Aorta (tissue), 5 donors: ENCODE measurements around the gene RPS3. TPM values are rescaled to one million over a fixed set of nuclear protein-coding genes. Genes with fewer than 3 reads are reported as not detected.

Source experiments
- ATAC-seq: fragments of 200-7000 bp; cut with Tn5 transposase; one replicate; pipeline ENCODE4 v1.9.1; 2022; ENCODE audit warnings: moderate library complexity; ENCODE audit not compliant: low FRiP score
- DNase-seq, 2 donors: peaks; one replicate each; pipeline ENCODE4 v3.0.0-alpha.2; 2020
- H3K27ac ChIP-seq, 2 donors: one replicate each; pipeline ENCODE4 v1.5.1; 2013; ENCODE audit warnings: low read length in 2 of 2, mild to moderate bottlenecking in 2 of 2, moderate library complexity in 2 of 2, control low read depth in 1 of 2, inconsistent platforms in 1 of 2, low read depth in 1 of 2
- H3K27me3 ChIP-seq, 2 donors: one replicate each; pipeline ENCODE4 v1.6.1; 2013; ENCODE audit warnings: control low read depth in 1 of 2, low read length in 1 of 2, mild to moderate bottlenecking in 1 of 2, moderate library complexity in 1 of 2; ENCODE audit not compliant: insufficient read depth in 2 of 2, control insufficient read depth in 1 of 2
- H3K36me3 ChIP-seq, 2 donors: one replicate each; pipeline ENCODE4 v1.6.1; 2013; ENCODE audit warnings: control low read depth in 1 of 2, low read length in 1 of 2, mild to moderate bottlenecking in 1 of 2; ENCODE audit not compliant: insufficient read depth in 2 of 2, control insufficient read depth in 1 of 2
- H3K4me1 ChIP-seq, 2 donors: one replicate each; pipeline ENCODE4 v1.6.1; 2013; ENCODE audit warnings: low read length in 2 of 2, control low read depth in 1 of 2, mild to moderate bottlenecking in 1 of 2, moderate library complexity in 1 of 2; ENCODE audit not compliant: insufficient read depth in 2 of 2, control insufficient read depth in 1 of 2
- H3K4me3 ChIP-seq, 2 donors: one replicate each; pipeline ENCODE4 v1.5.1; 2013; ENCODE audit warnings: low read length in 2 of 2, control low read depth in 1 of 2, mild to moderate bottlenecking in 1 of 2
- H3K9me3 ChIP-seq: one replicate; pipeline ENCODE4 v1.6.1; 2013; ENCODE audit warnings: mild to moderate bottlenecking, low read length; ENCODE audit not compliant: control insufficient read depth
- WGBS, 2 donors: extraction: QIAGEN DNeasy Blood & Tissue Kit; methylation state at CpG; one replicate each; pipeline ENCODE4 v1.1.7; 2013; 5-methylcytosine and 5-hydroxymethylcytosine counted together
- intact Hi-C, 2 donors: fragments of 100-400 bp; cut with DNase I; formaldehyde crosslinking; loops; one replicate each; pipeline versions ENCODE4 v1.14.2 to v1.15.0; 2022
- polyA plus RNA-seq, 2 donors: library from polyadenylated mRNA; stranded (reverse); fragments of 200-250 nt; gene quantifications; one replicate each; pipeline ENCODE4 v1.2.3, GENCODE V29; 2013
- total RNA-seq, 2 donors: library from RNA; stranded (reverse); fragmentation: NEBNext Ultra II Directional; extraction: Animal tissue kit (Norgen Biotek cat#: 25700); gene quantifications; one replicate each; pipeline ENCODE4 v1.2.1, GENCODE V29; 2021
- donor health status: healthy with polysubstance abuse.
- donor health status: Bipolar disorder and iron deficiency.
- donor health status: DM: no; HTN: no; CAD: no.
- donor health status: DM: no; HTN: no; CAD: no.
- donor health status: DM: yes; HTN: yes; CAD: no.

Gene RPS3
- total and polyA plus RNA-seq, 4 donors, result 1,466 to 3,688 (median 1,894) TPM

DNA sequence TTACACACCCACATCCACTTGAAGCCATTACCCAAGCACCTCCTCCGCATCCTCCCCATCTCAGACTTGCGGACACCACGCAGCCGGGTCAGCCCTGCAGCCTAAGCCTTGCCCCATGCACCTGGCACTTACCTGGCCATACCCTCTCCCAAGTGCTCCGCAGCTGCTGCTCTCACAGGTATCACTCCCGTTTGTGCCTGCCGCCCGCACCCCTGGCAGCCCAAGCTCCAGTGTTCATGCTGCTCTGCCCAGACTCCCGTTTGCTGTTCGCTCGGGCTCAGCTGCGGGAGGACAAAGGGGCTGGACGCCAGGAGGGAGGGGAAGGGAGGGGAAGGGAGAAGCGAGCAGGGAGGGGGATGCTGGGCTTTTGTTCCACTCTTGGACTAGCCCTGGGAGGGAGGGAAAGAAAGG, 33.6 kb downstream of the RPS3 start, which contains the start of gene KLHL35:
Gene KLHL35, minus strand, starts transcription at position 293 of the 411 bp plus-strand sequence. CDS start 2,574 bp downstream, outside the sequence.
- H3K4me3 ChIP-seq, result no peak within 1 kb of the TSS
- intact Hi-C loops, result no loop called here
- H3K9me3 ChIP-seq, result no peaks in the 10 kb centered on the region
- no peaks in the 10 kb centered on the region for H3K4me1 ChIP-seq
- DNase-seq (peak in 1 of 2 donors; percentile 73), ATAC-seq (no peak)
- no peaks in the 10 kb centered on the region for H3K27me3 ChIP-seq
- no peaks in the 10 kb centered on the region for H3K36me3 ChIP-seq
- H3K27ac ChIP-seq, result no peak within 1 kb of the TSS
- 23 to 29% methylated on average over 14 of the region's 14 CpGs for WGBS, 2 donors

DNA sequence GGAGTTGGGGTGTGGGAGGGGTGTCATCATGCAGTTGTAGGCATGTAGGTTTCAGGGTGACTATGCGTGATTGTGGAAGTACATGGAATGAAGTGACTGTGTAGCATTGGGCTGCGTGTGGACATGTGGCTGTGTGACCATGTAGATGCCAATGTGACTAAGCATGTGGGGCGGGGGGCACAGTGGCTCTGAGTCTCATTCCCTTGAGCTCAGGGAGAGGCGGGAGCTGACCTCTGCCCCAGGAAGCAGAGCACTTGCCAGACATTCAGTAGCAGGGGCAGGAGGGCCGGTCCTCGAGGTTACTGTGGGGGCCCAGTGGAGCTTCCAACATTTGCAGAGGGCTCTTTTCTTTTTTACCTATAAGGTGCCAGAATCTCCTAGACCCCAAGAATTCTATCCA, 34.1 kb downstream of the RPS3 start:
- Histone ChIP-seq H3K4me3 (no peak overlapping the region), H3K27ac (no peak overlapping the region), H3K4me1 (no peaks in the 10 kb centered on the region), H3K36me3 (no peaks in the 10 kb centered on the region), H3K9me3 (no peaks in the 10 kb centered on the region), H3K27me3 (no peaks in the 10 kb centered on the region)
- intact Hi-C loops, result no loop called here
- DNase-seq, result peak in 1 of 2 donors; percentile 57
- ATAC-seq, result no peak
- 86 to 92% methylated on average over 6 of the region's 6 CpGs for WGBS, 2 donors

DNA sequence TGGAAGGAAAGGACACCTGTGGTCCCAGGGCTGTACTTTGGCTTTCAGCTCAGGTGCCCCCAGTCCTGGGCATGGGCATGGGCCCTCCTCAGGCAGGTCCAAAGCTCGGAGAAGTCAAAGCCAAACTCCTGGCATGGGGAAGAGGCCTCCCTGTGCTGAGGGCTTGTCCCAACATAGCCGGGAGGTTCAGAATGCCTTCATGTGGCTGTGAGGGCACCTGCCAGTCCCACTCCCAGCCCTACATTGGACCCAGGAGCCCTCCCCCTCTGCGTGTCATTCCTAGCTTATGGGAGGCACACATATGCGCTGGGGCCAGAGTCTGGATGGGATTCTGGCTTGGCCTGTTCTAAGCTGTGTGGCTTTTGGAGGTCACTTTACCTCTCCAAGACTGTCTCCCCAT, 34.7 kb downstream of the RPS3 start:
- no peaks in the 10 kb centered on the region for H3K36me3 ChIP-seq
- 90% methylated on average over 4 of the region's 4 CpGs for WGBS, 2 donors
- peak in 1 of 2 donors; percentile 53 for DNase-seq
- no peak overlapping the region for H3K27ac ChIP-seq
- H3K27me3 ChIP-seq, result no peaks in the 10 kb centered on the region
- intact Hi-C loops, result no loop called here
- H3K4me1 ChIP-seq, result no peaks in the 10 kb centered on the region
- H3K9me3 ChIP-seq, result no peaks in the 10 kb centered on the region
- no peak overlapping the region for H3K4me3 ChIP-seq
- no peak for ATAC-seq

DNA sequence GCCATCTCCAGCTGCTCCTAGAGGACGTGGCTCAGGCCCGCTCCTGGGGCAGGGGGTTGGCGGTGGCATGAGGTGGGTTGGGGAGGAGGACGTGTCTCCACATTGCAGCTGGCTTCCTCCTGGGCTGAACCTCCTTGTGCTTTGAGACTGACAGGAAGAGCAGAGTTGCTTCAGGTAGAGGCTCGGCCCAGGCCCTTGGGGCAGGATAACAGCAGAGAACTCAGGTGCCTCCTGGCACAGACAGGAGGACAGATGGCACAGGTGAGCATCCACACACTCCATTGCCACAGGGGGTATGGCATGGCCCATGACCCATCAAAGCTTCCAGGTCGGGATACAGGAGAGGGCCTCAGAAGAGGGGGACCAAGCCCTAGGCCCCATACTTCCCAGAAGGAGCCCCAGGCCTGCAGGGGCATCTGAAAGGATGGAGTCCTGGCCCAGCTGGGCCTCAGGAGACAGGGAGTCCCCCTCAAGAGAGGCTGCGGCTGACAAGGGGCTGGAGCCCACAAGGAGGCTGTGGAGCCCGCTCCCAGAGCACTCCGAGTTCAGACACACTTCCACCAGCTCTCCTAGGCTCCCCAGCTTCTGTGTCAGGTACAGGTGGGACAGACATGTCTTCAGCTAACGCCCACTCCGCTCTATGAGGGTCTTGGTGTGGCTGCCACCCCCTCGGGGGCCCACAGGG, 35.7 kb downstream of the RPS3 start:
- no peak overlapping the region for H3K4me3 ChIP-seq
- DNase-seq (no peak), ATAC-seq (no peak)
- H3K4me1 ChIP-seq, result no peaks in the 10 kb centered on the region
- 93 to 94% methylated on average over 12 of the region's 12 CpGs for WGBS, 2 donors
- H3K27me3 ChIP-seq, result no peaks in the 10 kb centered on the region
- H3K27ac ChIP-seq, result no peak overlapping the region
- H3K9me3 ChIP-seq, result no peaks in the 10 kb centered on the region
- intact Hi-C loops, result no loop called here
- H3K36me3 ChIP-seq, result no peaks in the 10 kb centered on the region

DNA sequence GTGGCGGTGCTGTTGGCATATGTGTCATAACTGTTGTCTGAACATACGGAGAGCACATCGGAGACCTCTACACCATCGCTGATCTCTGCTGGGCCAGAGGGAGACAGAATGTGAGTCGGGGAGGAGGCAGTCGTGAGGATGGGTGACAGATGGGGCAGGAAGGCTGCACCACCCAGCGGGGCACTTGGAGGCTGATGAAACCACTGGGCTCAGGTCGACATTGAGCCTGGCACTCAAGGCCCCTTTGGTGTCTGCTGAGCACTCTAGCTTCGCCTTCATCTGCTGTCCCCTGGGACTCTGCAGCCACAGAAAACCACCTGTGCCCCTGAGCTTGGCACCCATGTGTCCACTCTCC, 36.2 kb downstream of the RPS3 start:
- H3K4me1 ChIP-seq, result no peaks in the 10 kb centered on the region
- no peaks in the 10 kb centered on the region for H3K27me3 ChIP-seq
- H3K4me3 ChIP-seq, result no peak overlapping the region
- ATAC-seq (no peak), DNase-seq (no peak)
- no peaks in the 10 kb centered on the region for H3K9me3 ChIP-seq
- no peak overlapping the region for H3K27ac ChIP-seq
- 90 to 93% methylated on average over 9 of the region's 9 CpGs for WGBS, 2 donors
- no peaks in the 10 kb centered on the region for H3K36me3 ChIP-seq
- intact Hi-C loops, result no loop called here

DNA sequence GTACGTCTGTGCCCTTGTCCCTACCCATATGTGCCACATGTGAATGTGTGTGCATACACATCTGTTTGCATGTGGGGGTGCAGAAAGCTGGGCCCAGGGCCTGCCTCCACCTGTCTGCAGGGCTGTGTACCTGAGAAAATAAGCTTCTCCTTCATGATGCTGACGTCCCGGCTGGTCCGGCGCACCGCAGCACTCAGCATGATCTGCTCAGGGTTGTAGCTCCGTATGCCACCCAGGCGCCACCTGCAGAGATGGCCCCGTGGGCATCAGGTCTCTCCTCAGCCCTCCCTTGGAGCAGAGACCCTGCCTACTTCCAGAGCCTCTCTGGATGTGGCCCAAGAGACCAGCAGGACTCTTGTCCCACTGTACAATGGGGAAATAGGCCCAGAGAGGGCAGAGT, 37.5 kb downstream of the RPS3 start:
- DNase-seq, result no peak
- Histone ChIP-seq H3K27me3 (no peaks in the 10 kb centered on the region), H3K36me3 (no peaks in the 10 kb centered on the region), H3K4me3 (no peak overlapping the region), H3K9me3 (no peaks in the 10 kb centered on the region), H3K4me1 (no peaks in the 10 kb centered on the region), H3K27ac (no peak overlapping the region)
- intact Hi-C loops, result no loop called here
- no peak for ATAC-seq
- WGBS, 2 donors, result 91 to 97% methylated on average over 9 of the region's 9 CpGs

DNA sequence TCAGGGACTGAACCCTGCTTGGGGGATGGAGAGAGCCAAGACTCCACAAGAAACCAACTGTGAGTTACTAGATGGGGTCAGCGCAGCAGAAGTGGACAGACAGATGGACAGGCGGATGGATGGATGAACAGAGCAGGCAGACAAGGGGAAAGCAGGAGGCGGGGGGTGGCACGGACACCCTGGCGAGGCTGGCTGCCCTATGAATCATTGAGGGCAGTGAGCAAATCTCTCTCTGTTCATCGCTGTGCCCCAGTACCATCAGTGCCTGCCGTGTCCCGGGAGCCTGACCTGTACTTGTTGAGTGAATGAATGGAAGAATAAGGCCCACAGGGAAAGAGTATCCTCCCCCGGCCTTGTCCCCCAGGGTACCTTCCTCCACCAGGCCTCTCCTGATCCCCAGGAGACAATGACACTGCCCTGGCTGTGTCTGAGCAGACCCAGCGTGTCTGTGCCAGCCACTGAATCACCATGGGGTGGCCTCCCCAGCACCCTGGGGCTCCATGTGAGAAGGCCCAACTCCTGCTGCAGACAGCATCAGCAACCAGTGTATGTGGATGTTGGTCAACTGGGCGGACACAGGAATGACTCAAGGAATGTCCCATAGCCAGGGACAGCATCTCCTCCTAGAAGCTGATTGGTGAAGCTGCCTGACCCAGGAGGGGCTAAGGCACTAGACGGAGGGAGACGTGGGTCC, 38.8 kb downstream of the RPS3 start:
- DNase-seq, result no peak
- no peak for ATAC-seq
- Histone ChIP-seq H3K4me3 (no peak overlapping the region), H3K9me3 (no peaks in the 10 kb centered on the region), H3K27me3 (no peaks in the 10 kb centered on the region), H3K27ac (no peak overlapping the region), H3K4me1 (no peaks in the 10 kb centered on the region), H3K36me3 (no peaks in the 10 kb centered on the region)
- 90 to 92% methylated on average over 13 of the region's 13 CpGs for WGBS, 2 donors
- intact Hi-C loops, result no loop called here

DNA sequence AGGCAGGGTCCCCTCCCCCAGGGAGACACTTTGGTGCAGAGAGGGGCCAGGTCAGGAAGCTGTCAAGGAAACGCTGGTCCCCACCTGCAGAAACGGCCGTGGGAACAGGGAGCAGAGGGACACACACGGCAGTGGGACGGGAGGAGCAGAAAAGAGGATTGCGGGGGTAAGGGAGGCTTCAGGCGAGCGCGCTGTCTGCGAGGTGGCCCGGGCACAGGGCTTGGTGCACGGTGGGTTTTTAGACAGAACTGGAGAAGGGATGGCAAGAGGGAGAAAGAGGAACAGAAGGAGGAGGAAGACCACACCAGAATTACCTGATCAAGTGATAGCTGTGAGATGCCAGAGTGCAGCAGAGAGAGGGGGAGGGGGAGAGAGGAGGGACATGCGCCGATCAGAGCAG, 39.7 kb downstream of the RPS3 start:
- Histone ChIP-seq H3K9me3 (no peaks in the 10 kb centered on the region), H3K27me3 (no peaks in the 10 kb centered on the region), H3K27ac (no peak overlapping the region), H3K4me3 (no peak overlapping the region), H3K4me1 (no peaks in the 10 kb centered on the region), H3K36me3 (no peaks in the 10 kb centered on the region)
- 86 to 88% methylated on average over 14 of the region's 14 CpGs for WGBS, 2 donors
- no peak for ATAC-seq
- no peak for DNase-seq
- intact Hi-C loops, result no loop called here
